Measurements from ENCODE around the gene CTNNA3. TPM values are rescaled to one million over a fixed set of nuclear protein-coding genes. Genes with fewer than 3 reads are reported as not detected.

The CTNNA3 gene
- total and polyA plus RNA-seq, 7 donors, result under 0.01 to 4.6 (median 2.4) TPM; not detected in 1

DNA sequence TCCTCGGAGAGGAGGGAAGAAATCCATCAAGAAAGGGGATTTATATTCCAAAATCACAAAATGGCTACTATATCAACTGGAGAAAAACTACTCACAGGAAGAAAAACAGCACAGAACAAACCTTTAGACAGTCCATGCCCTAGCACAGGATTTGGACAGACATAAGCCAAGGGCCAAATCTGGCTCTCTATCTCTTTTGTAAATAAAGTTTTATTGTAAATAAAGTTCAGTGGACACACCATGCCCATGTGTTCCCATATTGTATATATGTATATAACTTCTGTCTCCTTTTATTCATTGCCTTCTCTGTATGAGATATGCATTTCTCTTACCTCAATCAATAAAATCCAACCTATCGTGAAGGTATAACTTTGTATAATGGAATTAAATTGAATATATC is 1513.0 kb downstream of the CTNNA3 start:
- Histone ChIP-seq H3K27me3 (no peaks in the 10 kb centered on the region), H3K4me1 (no peaks in the 10 kb centered on the region), H3K27ac (no peak overlapping the region), H3K36me3 (no peaks in the 10 kb centered on the region), H3K9me3 (no peaks in the 10 kb centered on the region), H3K4me3 (no peak overlapping the region)
- intact Hi-C loops (cut with DNase I), result loop anchor here (5.0 kb wide), 1 partner anchor 1451 kb away; no protein-coding TSS in a partner anchor
- TF ChIP-seq, protein P1, sequence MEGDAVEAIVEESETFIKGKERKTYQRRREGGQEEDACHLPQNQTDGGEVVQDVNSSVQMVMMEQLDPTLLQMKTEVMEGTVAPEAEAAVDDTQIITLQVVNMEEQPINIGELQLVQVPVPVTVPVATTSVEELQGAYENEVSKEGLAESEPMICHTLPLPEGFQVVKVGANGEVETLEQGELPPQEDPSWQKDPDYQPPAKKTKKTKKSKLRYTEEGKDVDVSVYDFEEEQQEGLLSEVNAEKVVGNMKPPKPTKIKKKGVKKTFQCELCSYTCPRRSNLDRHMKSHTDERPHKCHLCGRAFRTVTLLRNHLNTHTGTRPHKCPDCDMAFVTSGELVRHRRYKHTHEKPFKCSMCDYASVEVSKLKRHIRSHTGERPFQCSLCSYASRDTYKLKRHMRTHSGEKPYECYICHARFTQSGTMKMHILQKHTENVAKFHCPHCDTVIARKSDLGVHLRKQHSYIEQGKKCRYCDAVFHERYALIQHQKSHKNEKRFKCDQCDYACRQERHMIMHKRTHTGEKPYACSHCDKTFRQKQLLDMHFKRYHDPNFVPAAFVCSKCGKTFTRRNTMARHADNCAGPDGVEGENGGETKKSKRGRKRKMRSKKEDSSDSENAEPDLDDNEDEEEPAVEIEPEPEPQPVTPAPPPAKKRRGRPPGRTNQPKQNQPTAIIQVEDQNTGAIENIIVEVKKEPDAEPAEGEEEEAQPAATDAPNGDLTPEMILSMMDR (IDR thresholded peaks at IDR 0.05), result no peak
- no peak for TF ChIP-seq POLR2A (IDR thresholded peaks at IDR 0.05)
- TF ChIP-seq POLR2AphosphoS5 (IDR thresholded peaks at IDR 0.05), result no peak
- no peak for TF ChIP-seq EP300 (IDR thresholded peaks at IDR 0.05)
- DNase-seq, result no peak
- WGBS, 2 donors, result 94 to 95% methylated on average over 2 of the region's 2 CpGs

DNA sequence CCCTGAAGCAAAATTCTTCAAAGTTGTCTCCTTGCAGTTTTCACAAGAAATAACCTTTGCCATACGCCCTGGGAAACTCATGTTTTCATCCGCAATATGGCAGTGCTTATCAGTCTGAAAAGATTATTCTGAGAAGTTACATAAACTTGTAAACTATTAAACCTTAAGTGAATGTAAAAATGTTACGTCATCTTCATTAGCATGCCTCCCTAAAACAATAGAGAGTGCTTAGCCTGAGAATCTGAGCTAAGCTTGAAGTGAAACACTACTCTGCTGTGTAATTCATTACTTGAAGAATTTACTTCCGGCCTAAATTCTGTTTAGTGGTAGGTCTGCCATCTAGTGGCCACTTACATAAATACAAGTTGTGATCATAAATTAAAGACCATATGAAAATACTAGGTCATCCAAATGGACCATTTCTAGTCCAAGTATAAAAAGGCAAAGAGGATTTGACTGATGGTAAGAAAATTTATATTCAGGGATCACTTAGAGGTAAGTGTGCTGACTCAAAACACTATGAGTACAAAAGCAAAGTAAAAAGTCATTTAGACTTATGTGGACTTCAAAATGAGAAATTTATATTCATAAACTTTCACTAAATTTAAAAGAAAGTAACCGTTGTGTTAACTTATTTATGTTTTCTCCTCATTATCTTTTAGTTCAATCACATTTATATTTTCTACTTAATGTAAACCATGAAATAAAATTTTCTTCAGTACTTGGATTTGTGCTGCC is 1515.2 kb downstream of the CTNNA3 start:
- no peak for DNase-seq
- H3K9me3 ChIP-seq, result no peaks in the 10 kb centered on the region
- no peaks in the 10 kb centered on the region for H3K36me3 ChIP-seq
- H3K4me1 ChIP-seq, result no peaks in the 10 kb centered on the region
- H3K27me3 ChIP-seq, result no peaks in the 10 kb centered on the region
- intact Hi-C loops (cut with DNase I), result loop anchor here (5.0 kb wide), 1 partner anchor 1448 kb away; no protein-coding TSS in a partner anchor
- 47 to 56% methylated on average over 5 of the region's 5 CpGs for WGBS, 2 donors
- no peak overlapping the region for H3K27ac ChIP-seq
- TF ChIP-seq, protein P1 (IDR thresholded peaks at IDR 0.05), result peak; percentile 12 to 64 (median 41)
- no peak for TF ChIP-seq POLR2AphosphoS5 (IDR thresholded peaks at IDR 0.05)
- H3K4me3 ChIP-seq, result no peak overlapping the region

DNA sequence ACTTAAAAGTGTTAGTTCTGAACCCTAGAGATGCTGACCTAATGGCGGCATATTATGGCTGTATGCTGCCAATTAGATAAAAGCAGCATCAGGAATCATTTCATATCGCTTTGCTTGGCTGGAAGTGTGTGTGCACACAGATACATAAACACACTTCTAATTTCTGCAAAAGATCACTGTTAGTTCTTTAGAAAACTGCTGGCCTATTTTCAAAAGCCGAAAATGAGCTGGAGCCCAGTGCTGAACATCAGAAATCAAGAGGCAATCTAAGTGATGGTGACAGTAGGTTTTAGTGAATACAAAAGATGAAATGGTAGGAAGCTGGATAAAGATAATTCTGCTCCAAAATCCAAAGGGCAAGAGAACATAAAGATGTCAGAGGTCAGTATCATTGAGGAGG is 1516.0 kb downstream of the CTNNA3 start:
- no peaks in the 10 kb centered on the region for H3K27me3 ChIP-seq
- whole genome bisulfite sequencing, 2 donors, result 88 to 93% methylated on average over 3 of the region's 3 CpGs
- no peaks in the 10 kb centered on the region for H3K4me1 ChIP-seq
- no peak for TF ChIP-seq EP300 (IDR thresholded peaks at IDR 0.05)
- DNase-seq, result no peak
- no peaks in the 10 kb centered on the region for H3K9me3 ChIP-seq
- H3K27ac ChIP-seq, result no peak overlapping the region
- H3K4me3 ChIP-seq, result no peak overlapping the region
- intact Hi-C loops (cut with DNase I), result loop anchor here (5.0 kb wide), 1 partner anchor 1448 kb away; no protein-coding TSS in a partner anchor
- no peaks in the 10 kb centered on the region for H3K36me3 ChIP-seq

DNA sequence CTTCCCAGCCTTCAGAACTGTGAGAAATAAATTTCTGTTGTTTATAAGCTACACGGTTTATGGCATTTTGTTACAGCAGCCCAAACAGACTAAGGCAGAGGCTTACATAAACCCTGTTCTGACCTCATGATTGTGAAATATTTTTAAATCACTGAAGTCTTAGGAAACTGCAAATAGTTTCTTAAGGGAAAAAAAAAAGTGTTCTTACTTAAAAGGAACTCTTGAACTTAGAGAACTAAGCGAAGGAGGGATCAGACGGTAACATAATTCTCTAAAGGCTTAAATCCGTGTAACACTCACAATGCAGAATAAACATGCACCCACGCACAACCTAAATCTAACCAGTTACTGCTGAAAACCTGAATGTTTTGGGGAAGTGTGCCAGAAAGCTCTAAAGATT is 1519.2 kb downstream of the CTNNA3 start:
- no peaks in the 10 kb centered on the region for H3K9me3 ChIP-seq
- TF ChIP-seq EP300 (IDR thresholded peaks at IDR 0.05), result no peak
- H3K27me3 ChIP-seq, result no peaks in the 10 kb centered on the region
- intact Hi-C loops (cut with DNase I), result no loop called here
- 82 to 88% methylated on average over 5 of the region's 5 CpGs for WGBS, 2 donors
- H3K4me3 ChIP-seq, result no peak overlapping the region
- no peaks in the 10 kb centered on the region for H3K4me1 ChIP-seq
- no peaks in the 10 kb centered on the region for H3K36me3 ChIP-seq
- no peak overlapping the region for H3K27ac ChIP-seq
- no peak for DNase-seq

DNA sequence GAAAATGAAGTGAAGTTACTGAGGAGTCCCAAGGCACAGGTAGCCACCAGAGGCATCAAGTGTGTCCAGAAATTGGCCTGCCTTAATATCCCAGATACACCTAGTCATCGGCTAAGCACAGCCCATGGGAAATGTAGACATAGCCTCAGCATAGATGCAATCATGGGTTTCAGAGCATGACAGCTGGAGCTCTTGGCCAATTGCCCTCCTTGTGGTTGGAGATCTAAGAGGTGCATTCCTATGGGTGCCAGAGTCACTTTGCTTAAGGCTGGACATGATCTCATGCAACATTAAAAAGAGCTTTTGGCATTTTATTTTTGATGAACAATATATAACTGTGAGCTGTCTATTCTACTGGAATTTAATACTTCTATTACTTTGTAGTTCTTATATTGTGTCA is 1528.2 kb downstream of the CTNNA3 start:
- no peaks in the 10 kb centered on the region for H3K36me3 ChIP-seq
- no peaks in the 10 kb centered on the region for H3K27me3 ChIP-seq
- H3K27ac ChIP-seq, result no peak overlapping the region
- intact Hi-C loops (cut with DNase I), result no loop called here
- no peaks in the 10 kb centered on the region for H3K4me1 ChIP-seq
- no peak overlapping the region for H3K4me3 ChIP-seq
- 86 to 88% methylated on average over 1 of the region's 1 CpG for WGBS, 2 donors
- no peak for DNase-seq
- TF ChIP-seq, protein P1 (IDR thresholded peaks at IDR 0.05), result no peak
- no peak for TF ChIP-seq POLR2AphosphoS5 (IDR thresholded peaks at IDR 0.05)
- TF ChIP-seq EP300 (IDR thresholded peaks at IDR 0.05), result no peak
- no peak for TF ChIP-seq POLR2A (IDR thresholded peaks at IDR 0.05)
- H3K9me3 ChIP-seq, result no peaks in the 10 kb centered on the region
